ENCODE measurements around the gene DOCK4. TPM values are rescaled to one million over a fixed set of nuclear protein-coding genes. Genes with fewer than 3 reads are reported as not detected.

DOCK4 gene
- total RNA-seq, 4 donors from 2014 or later, result 6.4 to 20.5 (median 9.7) TPM

GRCh38 chr7:112135815-112136214 is 70.4 kb downstream of the DOCK4 start:
- WGBS, result 61% methylated on average over 1 of the region's 1 CpG
- no peaks in the 10 kb centered on the region for H3K36me3 ChIP-seq
- no peaks in the 10 kb centered on the region for H3K27me3 ChIP-seq
- no peak overlapping the region for H3K27ac ChIP-seq
- TF ChIP-seq, protein P1, sequence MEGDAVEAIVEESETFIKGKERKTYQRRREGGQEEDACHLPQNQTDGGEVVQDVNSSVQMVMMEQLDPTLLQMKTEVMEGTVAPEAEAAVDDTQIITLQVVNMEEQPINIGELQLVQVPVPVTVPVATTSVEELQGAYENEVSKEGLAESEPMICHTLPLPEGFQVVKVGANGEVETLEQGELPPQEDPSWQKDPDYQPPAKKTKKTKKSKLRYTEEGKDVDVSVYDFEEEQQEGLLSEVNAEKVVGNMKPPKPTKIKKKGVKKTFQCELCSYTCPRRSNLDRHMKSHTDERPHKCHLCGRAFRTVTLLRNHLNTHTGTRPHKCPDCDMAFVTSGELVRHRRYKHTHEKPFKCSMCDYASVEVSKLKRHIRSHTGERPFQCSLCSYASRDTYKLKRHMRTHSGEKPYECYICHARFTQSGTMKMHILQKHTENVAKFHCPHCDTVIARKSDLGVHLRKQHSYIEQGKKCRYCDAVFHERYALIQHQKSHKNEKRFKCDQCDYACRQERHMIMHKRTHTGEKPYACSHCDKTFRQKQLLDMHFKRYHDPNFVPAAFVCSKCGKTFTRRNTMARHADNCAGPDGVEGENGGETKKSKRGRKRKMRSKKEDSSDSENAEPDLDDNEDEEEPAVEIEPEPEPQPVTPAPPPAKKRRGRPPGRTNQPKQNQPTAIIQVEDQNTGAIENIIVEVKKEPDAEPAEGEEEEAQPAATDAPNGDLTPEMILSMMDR (IDR thresholded peaks at IDR 0.05), result no peak
- TF ChIP-seq POLR2A (IDR thresholded peaks at IDR 0.05), result no peak
- no peak for TF ChIP-seq EP300 (IDR thresholded peaks at IDR 0.05)
- TF ChIP-seq POLR2AphosphoS5 (IDR thresholded peaks at IDR 0.05), result no peak
- no peak overlapping the region for H3K4me3 ChIP-seq
- H3K9me3 ChIP-seq, result no peaks in the 10 kb centered on the region
- no peak for DNase-seq (ENCODE audit: low spot score in 2 of 2)
- H3K4me1 ChIP-seq, result peaks cover 3% of the 10 kb centered on the region

DNA sequence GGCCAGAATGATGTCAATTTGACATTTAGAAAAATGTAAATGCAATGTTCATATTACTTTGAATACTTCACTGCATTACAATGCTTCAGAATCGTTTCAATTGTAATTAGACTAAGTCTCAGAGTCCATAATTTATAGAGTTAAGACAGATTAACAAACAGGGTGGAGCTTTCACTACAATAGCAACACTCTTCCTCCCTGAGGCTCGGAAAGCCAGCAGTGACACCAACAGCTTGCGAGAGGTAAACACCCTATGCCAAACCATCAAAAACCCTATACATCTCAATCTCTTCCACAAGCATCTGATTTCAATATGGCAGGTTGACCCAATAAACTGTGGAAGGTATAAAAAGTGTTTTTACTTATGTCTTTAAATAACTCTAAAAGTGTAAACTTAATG is 72.2 kb downstream of the DOCK4 start:
- Histone ChIP-seq H3K4me1 (peaks cover 3% of the 10 kb centered on the region), H3K27ac (no peak overlapping the region)

GRCh38 chr7:112133328-112133727 is 72.9 kb downstream of the DOCK4 start:
- TF ChIP-seq, protein P1 (IDR thresholded peaks at IDR 0.05), result no peak
- TF ChIP-seq EP300 (IDR thresholded peaks at IDR 0.05), result no peak
- TF ChIP-seq POLR2AphosphoS5 (IDR thresholded peaks at IDR 0.05), result no peak
- no peak for TF ChIP-seq POLR2A (IDR thresholded peaks at IDR 0.05)
- H3K4me1 ChIP-seq, result peaks cover 3% of the 10 kb centered on the region
- H3K27me3 ChIP-seq, result no peaks in the 10 kb centered on the region
- no peak for DNase-seq (ENCODE audit: low spot score in 2 of 2)
- 87% methylated on average over 7 of the region's 7 CpGs for WGBS
- H3K27ac ChIP-seq, result no peak overlapping the region
- no peak overlapping the region for H3K4me3 ChIP-seq
- no peaks in the 10 kb centered on the region for H3K36me3 ChIP-seq
- H3K9me3 ChIP-seq, result no peaks in the 10 kb centered on the region

More for the DNA sequence above, 72.2 kb downstream of the DOCK4 start:
- 53% methylated on average over 3 of the region's 3 CpGs for WGBS
- no peak for DNase-seq (ENCODE audit: low spot score in 2 of 2)
- Histone ChIP-seq H3K4me3 (no peak overlapping the region), H3K36me3 (no peaks in the 10 kb centered on the region), H3K27me3 (no peaks in the 10 kb centered on the region), H3K9me3 (no peaks in the 10 kb centered on the region)
- TF ChIP-seq, protein P1 (IDR thresholded peaks at IDR 0.05), result no peak
- TF ChIP-seq POLR2A (IDR thresholded peaks at IDR 0.05), result no peak
- TF ChIP-seq EP300 (IDR thresholded peaks at IDR 0.05), result no peak
- TF ChIP-seq POLR2AphosphoS5 (IDR thresholded peaks at IDR 0.05), result no peak

- no peaks in the 10 kb centered on the region for H3K27me3 ChIP-seq
- TF ChIP-seq, protein P1 (IDR thresholded peaks at IDR 0.05), result no peak
- TF ChIP-seq POLR2A (IDR thresholded peaks at IDR 0.05) (no peak), EP300 (IDR thresholded peaks at IDR 0.05) (no peak), POLR2AphosphoS5 (IDR thresholded peaks at IDR 0.05) (no peak)
- H3K36me3 ChIP-seq, result no peaks in the 10 kb centered on the region
- H3K4me3 ChIP-seq, result no peak overlapping the region
- no peak for DNase-seq (ENCODE audit: low spot score in 2 of 2)
- H3K27ac ChIP-seq, result no peak overlapping the region
- H3K4me1 ChIP-seq, result peaks cover 3% of the 10 kb centered on the region
- WGBS, result 74% methylated on average over 4 of the region's 4 CpGs
- H3K9me3 ChIP-seq, result no peaks in the 10 kb centered on the region
Measured at GRCh38 chr7:112132051-112132694, 74.0 kb downstream of the DOCK4 start.

DNA sequence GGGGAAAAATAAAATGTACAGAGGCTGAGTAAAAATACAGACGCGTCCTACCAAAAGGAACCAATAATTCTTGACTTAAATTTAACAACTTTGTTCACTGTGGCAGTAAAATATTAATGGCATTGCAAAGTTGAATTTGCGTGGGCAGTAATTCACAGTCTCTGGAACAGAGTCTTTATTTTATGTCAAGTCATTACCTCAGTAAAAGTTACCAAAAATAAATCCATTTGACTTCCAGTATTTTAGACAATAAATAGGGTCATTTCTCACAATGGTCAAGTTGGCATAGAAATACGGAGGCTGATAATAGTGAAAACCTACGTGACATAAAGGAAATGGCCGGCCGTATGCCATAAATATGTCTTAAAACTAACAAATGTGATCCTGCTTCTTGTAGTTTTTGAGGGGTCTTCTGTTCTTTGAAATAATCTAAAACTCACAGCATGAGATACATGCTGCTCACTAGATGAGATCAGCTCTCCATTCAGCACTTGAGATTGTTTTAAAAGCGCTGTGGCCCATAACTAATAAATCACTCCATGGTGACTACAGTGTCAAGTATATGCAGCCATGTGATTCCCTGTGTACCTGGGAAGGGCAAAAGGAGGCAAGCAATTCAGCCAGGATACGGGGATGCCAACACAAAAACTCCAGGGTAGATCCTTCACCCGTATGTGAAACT is 75.3 kb downstream of the DOCK4 start:
- Histone ChIP-seq H3K9me3 (no peaks in the 10 kb centered on the region), H3K36me3 (no peaks in the 10 kb centered on the region), H3K27me3 (no peaks in the 10 kb centered on the region), H3K27ac (no peak overlapping the region), H3K4me3 (no peak overlapping the region), H3K4me1 (no peaks in the 10 kb centered on the region)
- DNase-seq (ENCODE audit: low spot score in 2 of 2), result no peak
- TF ChIP-seq, protein P1 (IDR thresholded peaks at IDR 0.05), result no peak
- no peak for TF ChIP-seq POLR2AphosphoS5 (IDR thresholded peaks at IDR 0.05)
- no peak for TF ChIP-seq EP300 (IDR thresholded peaks at IDR 0.05)
- TF ChIP-seq POLR2A (IDR thresholded peaks at IDR 0.05), result no peak
- WGBS, result 84% methylated on average over 10 of the region's 10 CpGs
